Mesenchymal stem cell (in vitro differentiated cells and primary cell): ENCODE measurements around the gene TFAP2C. TPM values are rescaled to one million over a fixed set of nuclear protein-coding genes. Genes with fewer than 3 reads are reported as not detected.

ENCODE experiments used
- DNase-seq: peaks from one replicate; pipeline ENCODE4 v3.0.0-alpha.2; 2013
- H2AFZ ChIP-seq: one replicate; pipeline ENCODE4 v1.6.1; 2013; ENCODE audit warnings: low read depth, mild to moderate bottlenecking, control low read depth, inconsistent platforms, low read length, moderate library complexity
- H2AK5ac ChIP-seq: 2 replicates; pipeline ENCODE4 v1.6.1; 2013; ENCODE audit warnings: low read length, moderate library complexity, mild to moderate bottlenecking, inconsistent platforms; ENCODE audit not compliant: severe bottlenecking
- H2BK120ac ChIP-seq: one replicate; pipeline ENCODE4 v1.6.1; 2013; ENCODE audit warnings: low read depth, mild to moderate bottlenecking, inconsistent platforms, low read length, moderate library complexity
- H2BK12ac ChIP-seq, 2 experiments: one replicate each; pipeline ENCODE4 v1.6.1; 2013; ENCODE audit warnings: inconsistent platforms in 2 of 2, low read length in 2 of 2, mild to moderate bottlenecking in 2 of 2, moderate library complexity in 2 of 2, control low read depth in 1 of 2
- H2BK15ac ChIP-seq: one replicate; pipeline ENCODE4 v1.6.1; 2013; ENCODE audit warnings: mild to moderate bottlenecking, low read depth, inconsistent platforms; ENCODE audit not compliant: poor library complexity, severe bottlenecking
- H2BK5ac ChIP-seq: 2 replicates; pipeline ENCODE4 v1.6.1; 2013; ENCODE audit warnings: low read depth, mild to moderate bottlenecking, low read length, control low read depth, inconsistent platforms; ENCODE audit not compliant: poor library complexity, severe bottlenecking
- H3K14ac ChIP-seq, 2 experiments: one replicate each; pipeline ENCODE4 v1.6.1; 2013; ENCODE audit warnings: inconsistent platforms in 2 of 2, low read length in 2 of 2, control low read depth in 1 of 2, mild to moderate bottlenecking in 1 of 2, moderate library complexity in 1 of 2
- H3K18ac ChIP-seq, 2 experiments: one replicate each; pipeline ENCODE4 v1.6.1; 2013; ENCODE audit warnings: inconsistent platforms in 2 of 2, low read length in 2 of 2, control low read depth in 1 of 2, low read depth in 1 of 2, mild to moderate bottlenecking in 1 of 2
- H3K23ac ChIP-seq, 2 experiments: one replicate each; pipeline ENCODE4 v1.6.1; 2013; ENCODE audit warnings: inconsistent platforms in 2 of 2, low read length in 2 of 2, mild to moderate bottlenecking in 2 of 2, moderate library complexity in 2 of 2, control low read depth in 1 of 2
- H3K27ac ChIP-seq: 2 replicates; pipeline ENCODE4 v1.5.1; 2013; ENCODE audit warnings: mild to moderate bottlenecking, moderate library complexity, low read length, control low read depth, inconsistent platforms; ENCODE audit not compliant: poor library complexity, severe bottlenecking
- H3K27me3 ChIP-seq, 2 experiments: 2 replicates each; pipeline versions ENCODE4 v1.6.1 to v1.7.0; 2013; ENCODE audit warnings: low read length in 2 of 2, mild to moderate bottlenecking in 2 of 2, moderate library complexity in 2 of 2, control low read depth in 1 of 2, inconsistent platforms in 1 of 2; ENCODE audit not compliant: control insufficient read depth in 1 of 2, insufficient read depth in 1 of 2
- H3K36me3 ChIP-seq, 2 experiments: 2 replicates each; pipeline versions ENCODE4 v1.6.1 to v1.7.0; 2013; ENCODE audit warnings: low read length in 2 of 2, control low read depth in 1 of 2, inconsistent platforms in 1 of 2, low read depth in 1 of 2, mild to moderate bottlenecking in 1 of 2; ENCODE audit not compliant: insufficient read depth in 2 of 2, control insufficient read depth in 1 of 2
- H3K4ac ChIP-seq, 2 experiments: one replicate each; pipeline ENCODE4 v1.6.1; 2013; ENCODE audit warnings: inconsistent platforms in 2 of 2, low read length in 2 of 2, mild to moderate bottlenecking in 2 of 2, moderate library complexity in 2 of 2, control low read depth in 1 of 2, low read depth in 1 of 2
- H3K4me1 ChIP-seq: 2 replicates; pipeline ENCODE4 v1.6.1; 2013; ENCODE audit warnings: low read depth, low read length, control low read depth; ENCODE audit not compliant: control insufficient read depth, insufficient read depth
- H3K4me2 ChIP-seq: 2 replicates; pipeline ENCODE4 v1.6.1; 2013; ENCODE audit warnings: low read length, mild to moderate bottlenecking, inconsistent platforms; ENCODE audit not compliant: poor library complexity, severe bottlenecking
- H3K4me3 ChIP-seq, 2 experiments: 2 replicates each; pipeline versions ENCODE4 v1.5.1 to v1.7.0; 2013; ENCODE audit warnings: low read length in 2 of 2, mild to moderate bottlenecking in 2 of 2, control low read depth in 1 of 2, low read depth in 1 of 2; ENCODE audit not compliant: insufficient read depth in 1 of 2
- H3K79me1 ChIP-seq: replicated peaks from 2 replicates; pipeline ENCODE4 v1.6.1; 2013; ENCODE audit warnings: mild to moderate bottlenecking, control low read depth, low read length, inconsistent platforms; ENCODE audit not compliant: poor library complexity, severe bottlenecking
- H3K9ac ChIP-seq: 2 replicates; pipeline ENCODE4 v1.7.0; 2013; ENCODE audit warnings: mild to moderate bottlenecking, low read length, moderate library complexity
- H3K9me3 ChIP-seq: 2 replicates; pipeline ENCODE4 v1.7.0; 2013; ENCODE audit warnings: mild to moderate bottlenecking, low read length; ENCODE audit not compliant: control insufficient read depth
- H4K8ac ChIP-seq: one replicate; pipeline ENCODE4 v1.6.1; 2013; ENCODE audit warnings: inconsistent platforms, mild to moderate bottlenecking, low read length, moderate library complexity
- H4K91ac ChIP-seq: one replicate; pipeline ENCODE4 v1.6.1; 2013; ENCODE audit warnings: mild to moderate bottlenecking, low read length, inconsistent platforms
- WGBS: methylation state at CpG from one replicate; pipeline ENCODE4 v1.1.7; 2013; ENCODE audit warnings: mixed read lengths; 5-methylcytosine and 5-hydroxymethylcytosine counted together
- small RNA-seq: library from polyadenylated mRNA; stranded (forward); fragments of <200 nt; extraction: miRNeasy Mini kit (QIAGEN cat#:217004); gene quantifications from one replicate; pipeline ENCODE3, GENCODE V24; 2013; ENCODE audit warnings: low read depth

The TFAP2C gene

GRCh38 chr20:56685879-56686278, 56.8 kb downstream of the TFAP2C start:
- H2BK12ac ChIP-seq, result no peak overlapping the region

GRCh38 chr20:56687061-56687460, 58.0 kb downstream of the TFAP2C start:
- no peak overlapping the region for H3K4ac ChIP-seq
- H2BK12ac ChIP-seq, result no peak overlapping the region

More at GRCh38 chr20:56685879-56686278, 56.8 kb downstream of the TFAP2C start:
- Histone ChIP-seq H3K4me1 (peaks cover 10% of the 10 kb centered on the region), H3K27ac (no peak overlapping the region), H3K14ac (no peak overlapping the region), H3K18ac (no peak overlapping the region), H3K23ac (no peak overlapping the region), H3K4me2 (no peak overlapping the region), H2BK5ac (no peak overlapping the region), H3K36me3 (no peaks in the 10 kb centered on the region), H3K9ac (no peak overlapping the region), H4K8ac (no peak overlapping the region), H3K4ac (no peak overlapping the region), H3K79me1 (no peaks in the 10 kb centered on the region), H2BK120ac (no peak overlapping the region), H3K27me3 (peaks cover 4 to 37% of the 10 kb centered on the region in 2 experiments), H3K4me3 (no peak overlapping the region), H2BK15ac (no peak overlapping the region), H3K9me3 (peaks cover under 1% of the 10 kb centered on the region), H2AFZ (no peak overlapping the region), H2AK5ac (no peak overlapping the region), H4K91ac (no peak overlapping the region)
- no peak for DNase-seq
- WGBS, result 89% methylated on average over 16 of the region's 16 CpGs

GRCh38 chr20:56688106-56688505, 59.0 kb downstream of the TFAP2C start:
- no peak overlapping the region for H2AFZ ChIP-seq
- H3K23ac ChIP-seq, result no peak overlapping the region

More at GRCh38 chr20:56687061-56687460, 58.0 kb downstream of the TFAP2C start:
- no peak overlapping the region for H2BK120ac ChIP-seq
- no peaks in the 10 kb centered on the region for H3K79me1 ChIP-seq
- H3K23ac ChIP-seq, result no peak overlapping the region
- H2AK5ac ChIP-seq, result no peak overlapping the region
- peaks cover 9% of the 10 kb centered on the region for H3K9me3 ChIP-seq
- peaks cover 4 to 38% of the 10 kb centered on the region in 2 experiments for H3K27me3 ChIP-seq
- no peak overlapping the region for H3K4me3 ChIP-seq
- H3K36me3 ChIP-seq, result no peaks in the 10 kb centered on the region
- no peak overlapping the region for H3K14ac ChIP-seq
- no peak overlapping the region for H3K9ac ChIP-seq
- no peak overlapping the region for H3K27ac ChIP-seq
- H2AFZ ChIP-seq, result no peak overlapping the region
- no peak overlapping the region for H3K18ac ChIP-seq
- no peak overlapping the region for H2BK15ac ChIP-seq
- 77% methylated on average over 3 of the region's 7 CpGs for WGBS
- H3K4me1 ChIP-seq, result peaks cover 10% of the 10 kb centered on the region
- no peak overlapping the region for H3K4me2 ChIP-seq
- H2BK5ac ChIP-seq, result no peak overlapping the region
- H4K8ac ChIP-seq, result no peak overlapping the region
- DNase-seq, result no peak
- H4K91ac ChIP-seq, result no peak overlapping the region

More at GRCh38 chr20:56688106-56688505, 59.0 kb downstream of the TFAP2C start:
- no peak overlapping the region for H4K8ac ChIP-seq
- H3K79me1 ChIP-seq, result no peaks in the 10 kb centered on the region
- no peak overlapping the region for H3K4me2 ChIP-seq
- no peak overlapping the region for H3K27ac ChIP-seq
- no peak overlapping the region for H3K4ac ChIP-seq
- no peak overlapping the region for H3K14ac ChIP-seq
- no peak overlapping the region for H2BK15ac ChIP-seq
- peaks cover 11% of the 10 kb centered on the region for H3K9me3 ChIP-seq
- H3K4me3 ChIP-seq, result no peak overlapping the region
- WGBS, result 78% methylated on average over 6 of the region's 6 CpGs
- no peak overlapping the region for H2BK120ac ChIP-seq
- H3K27me3 ChIP-seq, result peaks cover 4 to 38% of the 10 kb centered on the region in 2 experiments
- no peak for DNase-seq
- no peak overlapping the region for H2BK5ac ChIP-seq
- H3K4me1 ChIP-seq, result peaks cover 10% of the 10 kb centered on the region
- H4K91ac ChIP-seq, result no peak overlapping the region
- no peak overlapping the region for H3K9ac ChIP-seq
- no peak overlapping the region for H2AK5ac ChIP-seq
- no peak overlapping the region for H2BK12ac ChIP-seq
- no peak overlapping the region for H3K18ac ChIP-seq
- no peaks in the 10 kb centered on the region for H3K36me3 ChIP-seq

Small RNA genes within 50 kb of the gene (small RNA-seq; reads per million reads assigned to genes)
- gene RN7SL170P (not detected), gene RNU6-1146P (not detected)
